Fibroblast of mammary gland (primary cell): ENCODE results near the gene PPM1A.

Experiments used
- DNase-seq: peaks from one replicate; pipeline ENCODE4 v3.0.0-alpha.2; 2010; ENCODE audit warnings: low read depth
- H3K4me3 ChIP-seq: 2 replicates; pipeline ENCODE4 v1.5.1; 2011; ENCODE audit warnings: low read depth, mild to moderate bottlenecking, low read length, moderate library complexity; ENCODE audit not compliant: control insufficient read depth
- CTCF ChIP-seq: conservative IDR thresholded peaks from 2 replicates; pipeline ENCODE4 v1.5.1; 2011; ENCODE audit warnings: low read depth, low read length, inconsistent platforms; ENCODE audit not compliant: control insufficient read depth, insufficient read depth

PPM1A gene

GRCh38 chr14:60254176-60254575, 5.2 kb downstream of the PPM1A start:
- H3K4me3 ChIP-seq = no peak overlapping the region
- DNase-seq = no peak
- TF ChIP-seq CTCF = no peak

- H3K4me3 ChIP-seq = no peak overlapping the region
- no peak for TF ChIP-seq CTCF
- no peak for DNase-seq
Measured at GRCh38 chr14:60257865-60258264, 8.8 kb downstream of the PPM1A start.

GRCh38 chr14:60265163-60265562, 16.1 kb downstream of the PPM1A start:
- no peak overlapping the region for H3K4me3 ChIP-seq
- no peak for DNase-seq
- TF ChIP-seq CTCF = no peak

- DNase-seq = peak; percentile 39
- H3K4me3 ChIP-seq = no peak overlapping the region
- TF ChIP-seq CTCF = peak; percentile 64
Measured at GRCh38 chr14:60266021-60266937, 17.3 kb downstream of the PPM1A start.

- no peak overlapping the region for H3K4me3 ChIP-seq
- no peak for TF ChIP-seq CTCF
- no peak for DNase-seq
Measured at GRCh38 chr14:60272177-60272576, 23.2 kb downstream of the PPM1A start.

- no peak for DNase-seq
- no peak for TF ChIP-seq CTCF
- H3K4me3 ChIP-seq = no peak overlapping the region
Measured at GRCh38 chr14:60273956-60274355, 24.9 kb downstream of the PPM1A start.
